ENCODE measurements around the gene OSCAR.
A peak's percentile ranks its signal among the peaks of the same experiment; 100 is the strongest.

OSCAR gene

GRCh38 chr19:54137699-54138488, 37.3 kb upstream of the OSCAR start, which contains the start of gene CNOT3:
Gene CNOT3 (plus strand): TSS chr19:54137762. CDS start chr19:54142979, 5,217 bp downstream.
- TF ChIP-seq POLR2AphosphoS5 (IDR thresholded peaks at IDR 0.05; ENCODE audit: low read depth, low read length) (peak; percentile 68), TAF1 (IDR thresholded peaks at IDR 0.05; ENCODE audit: borderline replicate concordance, insufficient read depth, low read length) (peak; percentile 65; the same call in 1 of the 2 replicates), SIN3A (IDR thresholded peaks at IDR 0.05; ENCODE audit: borderline replicate concordance, insufficient read depth, low read length) (no peak)

GRCh38 chr19:54136864-54137698, 36.5 kb upstream of the OSCAR start:
- TF ChIP-seq FOXP2 (optimal IDR thresholded peaks at IDR 0.05; ENCODE audit: borderline replicate concordance, extremely low read depth, extremely low read length, insufficient read depth) (no peak), TAF1 (IDR thresholded peaks at IDR 0.05; ENCODE audit: borderline replicate concordance, insufficient read depth, low read length) (peak; percentile 74; the same call in 1 of the 2 replicates), POLR2AphosphoS5 (IDR thresholded peaks at IDR 0.05; ENCODE audit: low read depth, low read length) (peak; percentile 78), REST (IDR thresholded peaks at IDR 0.05; ENCODE audit: insufficient read depth in 1 of 2, low read depth in 2 of 2, low read length in 2 of 2) (no peak), SIN3A (IDR thresholded peaks at IDR 0.05; ENCODE audit: borderline replicate concordance, insufficient read depth, low read length) (0 out of 2 replicates have a peak, but pooled peaks have one; percentile 9)

- TF ChIP-seq SIN3A (IDR thresholded peaks at IDR 0.05; ENCODE audit: borderline replicate concordance, insufficient read depth, low read length) = no peak
Observed at GRCh38 chr19:54136086-54136863, 35.7 kb upstream of the OSCAR start.

- TF ChIP-seq POLR2AphosphoS5 (IDR thresholded peaks at IDR 0.05; ENCODE audit: low read depth, low read length) (no peak), REST (IDR thresholded peaks at IDR 0.05; ENCODE audit: insufficient read depth in 1 of 2, low read depth in 2 of 2, low read length in 2 of 2) (no peak), FOXP2 (optimal IDR thresholded peaks at IDR 0.05; ENCODE audit: borderline replicate concordance, extremely low read depth, extremely low read length, insufficient read depth) (no peak), TAF1 (IDR thresholded peaks at IDR 0.05; ENCODE audit: borderline replicate concordance, insufficient read depth, low read length) (no peak)
Observed at GRCh38 chr19:54133957-54134590, 33.5 kb upstream of the OSCAR start.

- no peak for TF ChIP-seq TAF1 (IDR thresholded peaks at IDR 0.05; ENCODE audit: borderline replicate concordance, insufficient read depth, low read length)
- TF ChIP-seq REST (IDR thresholded peaks at IDR 0.05; ENCODE audit: insufficient read depth in 1 of 2, low read depth in 2 of 2, low read length in 2 of 2) = no peak
- no peak for TF ChIP-seq SIN3A (IDR thresholded peaks at IDR 0.05; ENCODE audit: borderline replicate concordance, insufficient read depth, low read length)
- no peak for TF ChIP-seq POLR2AphosphoS5 (IDR thresholded peaks at IDR 0.05; ENCODE audit: low read depth, low read length)
- TF ChIP-seq FOXP2 (optimal IDR thresholded peaks at IDR 0.05; ENCODE audit: borderline replicate concordance, extremely low read depth, extremely low read length, insufficient read depth) = no peak
Observed at GRCh38 chr19:54133312-54133956, 32.8 kb upstream of the OSCAR start.
